Naive B cell (primary cell): Measurements from ENCODE around the gene CDKAL1. TPM values are rescaled to one million over a fixed set of nuclear protein-coding genes. Genes with fewer than 3 reads are reported as not detected.
A peak's percentile ranks its signal among the peaks of the same experiment; 100 is the strongest.
"Not testable (repeated sequence)": the region's sequence is repeated elsewhere in the genome, so short reads cannot be mapped to it uniquely, and the experiment has no call there.

ENCODE experiments used
- ATAC-seq, 2 donors: fragments of 150-1000 bp; cut with Tn5 transposase; 2 replicates each; pipeline ENCODE4 v1.10.0; 2021; ENCODE audit warnings: low read depth in 2 of 2, mild to moderate bottlenecking in 2 of 2, moderate library complexity in 2 of 2
- DNase-seq: peaks from one replicate; pipeline ENCODE4 v3.0.0; 2022
- H3K27ac Mint-ChIP-seq, 6 donors: one replicate each; pipeline ENCODE4 v1.8.0; 2020 to 2022; ENCODE audit warnings: mild to moderate bottlenecking in 6 of 6, mixed read lengths in 6 of 6, moderate library complexity in 5 of 6, inconsistent platforms in 2 of 6
- H3K27me3 Mint-ChIP-seq, 3 donors: one replicate each; pipeline ENCODE4 v1.8.0; 2021 to 2022; ENCODE audit warnings: mixed read lengths in 3 of 3, mild to moderate bottlenecking in 1 of 3
- H3K36me3 Mint-ChIP-seq, 2 donors: one replicate each; pipeline ENCODE4 v1.8.0; 2020 to 2022; ENCODE audit warnings: mixed read lengths in 2 of 2, inconsistent platforms in 1 of 2, mild to moderate bottlenecking in 1 of 2
- H3K4me1 Mint-ChIP-seq, 3 donors: one replicate each; pipeline ENCODE4 v1.8.0; 2020 to 2022; ENCODE audit warnings: mixed read lengths in 3 of 3, inconsistent platforms in 1 of 3, mild to moderate bottlenecking in 1 of 3, moderate library complexity in 1 of 3
- H3K4me3 Mint-ChIP-seq, 8 donors: one replicate each; pipeline ENCODE4 v1.8.0; 2020 to 2022; ENCODE audit warnings: mild to moderate bottlenecking in 8 of 8, mixed read lengths in 8 of 8, moderate library complexity in 8 of 8, inconsistent platforms in 2 of 8
- H3K9me3 Mint-ChIP-seq, 7 donors: one replicate each; pipeline ENCODE4 v1.8.0; 2020 to 2022; ENCODE audit warnings: mixed read lengths in 7 of 7, mild to moderate bottlenecking in 5 of 7, inconsistent platforms in 2 of 7, moderate library complexity in 1 of 7
- polyA plus RNA-seq, 6 donors: library from polyadenylated mRNA; unstranded; fragments of 300-500 nt; fragmentation: Illumina TruSeq; gene quantifications; one replicate each; pipeline ENCODE4 v1.2.3, GENCODE V29; 2021; ENCODE audit warnings: low read depth in 6 of 6

The CDKAL1 gene
- polyA plus RNA-seq, 6 donors from 2014 or later: 27.0 to 40.2 (median 33.6) TPM

DNA sequence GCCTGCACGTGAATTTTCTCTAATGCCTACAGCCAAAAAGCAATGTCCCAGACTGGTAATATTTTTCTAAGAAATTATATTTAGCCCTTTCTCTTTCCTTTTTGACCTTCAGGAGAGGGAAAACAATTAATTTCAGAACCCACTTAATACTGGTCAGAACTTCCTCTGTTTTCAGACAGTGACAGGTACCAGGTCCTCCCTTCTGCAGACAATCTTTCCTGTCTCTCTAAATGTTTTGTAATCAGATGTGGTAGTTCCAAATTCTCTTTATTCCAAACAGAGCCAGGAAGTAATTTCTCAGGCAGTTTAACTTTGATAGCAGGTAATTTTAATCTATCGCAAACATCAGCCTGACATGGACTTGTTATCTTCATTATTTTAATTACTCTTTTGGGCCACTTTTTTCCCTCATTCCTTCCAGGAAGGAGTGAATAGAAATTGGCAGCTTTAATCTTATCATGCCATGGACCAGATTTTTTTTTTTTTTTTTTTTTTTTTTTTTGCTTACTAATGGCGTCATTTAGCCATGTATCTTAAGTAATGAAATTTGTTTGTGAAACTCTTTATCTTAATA, 710.7 kb downstream of the CDKAL1 start:
- no peaks in the 10 kb centered on the region for H3K27me3 Mint-ChIP-seq
- peaks cover 0 to 5% (median 0%) of the 10 kb centered on the region in 7 donors for H3K9me3 Mint-ChIP-seq
- H3K36me3 Mint-ChIP-seq: no peaks in the 10 kb centered on the region
- peaks cover 0 to 15% (median 15%) of the 10 kb centered on the region in 3 donors for H3K4me1 Mint-ChIP-seq
- DNase-seq (no peak), ATAC-seq (no peak)
- H3K27ac Mint-ChIP-seq: peak overlapping the region in 1 of 6 donors; percentile 33
- H3K4me3 Mint-ChIP-seq: no peak overlapping the region

- DNase-seq: no peak
- H3K27me3 Mint-ChIP-seq: no peaks in the 10 kb centered on the region
- no peak overlapping the region for H3K4me3 Mint-ChIP-seq
- H3K27ac Mint-ChIP-seq: peak overlapping the region in 1 of 6 donors; percentile 82
- H3K4me1 Mint-ChIP-seq: peaks cover 0 to 15% (median 15%) of the 10 kb centered on the region in 3 donors
- H3K36me3 Mint-ChIP-seq: no peaks in the 10 kb centered on the region
- peaks cover 0 to 3% (median 0%) of the 10 kb centered on the region in 7 donors for H3K9me3 Mint-ChIP-seq
- ATAC-seq: no peak
Observed at GRCh38 chr6:21245488-21245887, 711.2 kb downstream of the CDKAL1 start.

DNA sequence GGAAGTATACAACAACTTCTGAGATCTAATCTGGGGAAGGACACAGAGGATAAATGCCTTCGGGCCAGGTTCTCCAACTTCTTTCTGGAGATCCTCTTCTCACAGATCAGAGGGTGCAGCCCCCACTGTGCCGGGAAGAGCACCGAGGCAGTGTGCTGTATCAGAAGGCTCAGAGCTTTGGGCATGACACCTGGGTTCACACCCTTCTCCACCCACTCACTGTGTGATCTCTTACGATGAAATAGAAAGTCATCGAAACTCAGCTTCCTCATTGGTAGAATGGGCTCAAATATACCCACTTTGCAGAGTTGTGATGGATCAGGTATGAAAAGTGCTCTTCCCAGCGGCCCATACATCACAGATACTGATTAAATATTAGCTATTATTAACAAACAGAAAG, 711.8 kb downstream of the CDKAL1 start:
- H3K36me3 Mint-ChIP-seq: no peaks in the 10 kb centered on the region
- ATAC-seq: peak in 1 of 2 donors; percentile 27

GRCh38 chr6:21254460-21254859, 720.2 kb downstream of the CDKAL1 start:
- H3K27me3 Mint-ChIP-seq, H3K4me1 Mint-ChIP-seq, H3K4me3 Mint-ChIP-seq, H3K36me3 Mint-ChIP-seq, ATAC-seq, DNase-seq: not testable (repeated sequence)
- H3K27ac Mint-ChIP-seq: peak overlapping the region in 1 of 6 donors; percentile 16
- H3K9me3 Mint-ChIP-seq: peaks cover 4 to 28% (median 9%) of the 10 kb centered on the region in 7 donors

More for the DNA sequence above, 711.8 kb downstream of the CDKAL1 start:
- H3K4me1 Mint-ChIP-seq: peaks cover 0 to 15% (median 15%) of the 10 kb centered on the region in 3 donors
- no peaks in the 10 kb centered on the region for H3K9me3 Mint-ChIP-seq
- no peak for DNase-seq
- no peaks in the 10 kb centered on the region for H3K27me3 Mint-ChIP-seq
- no peak overlapping the region for H3K4me3 Mint-ChIP-seq
- peak overlapping the region in 1 of 6 donors; percentile 82 for H3K27ac Mint-ChIP-seq

DNA sequence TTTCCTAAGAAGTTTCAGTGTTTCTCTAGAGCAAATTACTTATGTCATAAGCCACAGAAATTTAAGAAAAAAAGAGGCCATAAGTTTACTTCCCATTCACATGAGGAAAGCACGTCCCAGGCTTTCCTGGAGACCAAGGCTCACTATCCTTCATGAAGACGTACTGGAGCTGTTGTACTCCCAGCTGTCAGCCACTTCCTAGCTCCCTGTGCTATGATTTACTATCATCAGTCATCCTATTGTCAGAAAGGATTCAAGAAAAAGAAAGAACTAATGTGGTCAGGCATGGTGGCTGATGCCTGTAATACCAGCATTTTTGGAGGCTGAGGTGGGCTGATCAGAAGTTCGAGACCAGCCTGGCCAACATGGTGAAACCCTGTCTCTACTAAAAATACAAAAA, 721.9 kb downstream of the CDKAL1 start:
- DNase-seq (no peak), ATAC-seq (no peak)
- Mint-ChIP-seq H3K4me3 (no peak overlapping the region), H3K27ac (no peak overlapping the region), H3K36me3 (peaks cover 7 to 8% of the 10 kb centered on the region in 2 donors), H3K9me3 (peaks cover 4 to 28% (median 9%) of the 10 kb centered on the region in 7 donors), H3K27me3 (peaks cover 0 to 6% (median 4%) of the 10 kb centered on the region in 3 donors), H3K4me1 (no peaks in the 10 kb centered on the region)

- DNase-seq (no peak), ATAC-seq (no peak)
- Mint-ChIP-seq H3K4me1 (no peaks in the 10 kb centered on the region), H3K27me3 (peaks cover 0 to 6% (median 4%) of the 10 kb centered on the region in 3 donors), H3K36me3 (peaks cover 6 to 7% of the 10 kb centered on the region in 2 donors), H3K4me3 (no peak overlapping the region), H3K9me3 (peaks cover 4 to 23% (median 9%) of the 10 kb centered on the region in 7 donors), H3K27ac (no peak overlapping the region)
Observed at GRCh38 chr6:21257125-21257524, 722.9 kb downstream of the CDKAL1 start.

DNA sequence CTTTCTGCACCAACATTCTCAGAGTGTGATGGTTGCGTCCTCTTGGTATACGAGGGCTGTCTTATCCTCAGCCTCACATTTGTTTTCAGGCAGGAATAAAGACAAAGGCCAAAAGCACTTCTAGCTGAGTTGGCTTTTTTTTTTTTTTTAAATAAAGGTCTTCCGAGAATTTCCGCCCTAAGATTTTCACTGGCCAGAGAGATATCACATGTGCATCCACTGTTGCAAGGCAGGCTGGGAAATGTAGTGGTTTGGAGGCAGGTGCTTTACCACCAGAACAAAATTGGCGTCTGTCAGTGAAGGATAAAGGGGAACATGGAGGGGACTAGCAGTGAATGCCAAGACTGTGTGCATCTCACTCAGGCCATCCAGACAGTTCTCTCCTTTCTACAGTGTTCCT, 724.4 kb downstream of the CDKAL1 start:
- Mint-ChIP-seq H3K27me3 (no peaks in the 10 kb centered on the region), H3K36me3 (no peaks in the 10 kb centered on the region), H3K4me3 (no peak overlapping the region), H3K4me1 (no peaks in the 10 kb centered on the region), H3K27ac (no peak overlapping the region), H3K9me3 (peaks cover 0 to 22% (median 6%) of the 10 kb centered on the region in 7 donors)
- DNase-seq: no peak
- ATAC-seq: no peak

- H3K9me3 Mint-ChIP-seq: peaks cover 0 to 17% (median 2%) of the 10 kb centered on the region in 7 donors
- no peak for DNase-seq
- H3K27me3 Mint-ChIP-seq: no peaks in the 10 kb centered on the region
- H3K4me3 Mint-ChIP-seq: no peak overlapping the region
- no peaks in the 10 kb centered on the region for H3K36me3 Mint-ChIP-seq
- peaks cover 0 to under 1% (median 0%) of the 10 kb centered on the region in 3 donors for H3K4me1 Mint-ChIP-seq
- no peak for ATAC-seq
- no peak overlapping the region for H3K27ac Mint-ChIP-seq
Observed at GRCh38 chr6:21259660-21260059, 725.4 kb downstream of the CDKAL1 start.

GRCh38 chr6:21262504-21262903, 728.2 kb downstream of the CDKAL1 start:
- no peak for ATAC-seq
- H3K27ac Mint-ChIP-seq: peak overlapping the region in 1 of 6 donors; percentile 16
- H3K4me1 Mint-ChIP-seq: peaks cover 0 to 7% (median 2%) of the 10 kb centered on the region in 3 donors

GRCh38 chr6:21263531-21264287, 729.5 kb downstream of the CDKAL1 start:
- Mint-ChIP-seq H3K9me3 (peaks cover 0 to 11% (median 5%) of the 10 kb centered on the region in 7 donors), H3K4me3 (no peak overlapping the region), H3K27ac (no peak overlapping the region), H3K4me1 (peaks cover 0 to 7% (median 2%) of the 10 kb centered on the region in 3 donors), H3K36me3 (no peaks in the 10 kb centered on the region), H3K27me3 (no peaks in the 10 kb centered on the region)
- DNase-seq: no peak
- ATAC-seq: no peak

More at GRCh38 chr6:21262504-21262903, 728.2 kb downstream of the CDKAL1 start:
- H3K4me3 Mint-ChIP-seq: no peak overlapping the region
- H3K36me3 Mint-ChIP-seq: no peaks in the 10 kb centered on the region
- H3K27me3 Mint-ChIP-seq: no peaks in the 10 kb centered on the region
- DNase-seq: no peak
- H3K9me3 Mint-ChIP-seq: peaks cover 0 to 11% (median 5%) of the 10 kb centered on the region in 7 donors

- no peak for DNase-seq
- Mint-ChIP-seq H3K36me3 (no peaks in the 10 kb centered on the region), H3K4me1 (peaks cover 0 to 7% (median 2%) of the 10 kb centered on the region in 3 donors), H3K27ac (no peak overlapping the region), H3K9me3 (peaks cover 0 to 11% (median 5%) of the 10 kb centered on the region in 7 donors), H3K4me3 (no peak overlapping the region), H3K27me3 (no peaks in the 10 kb centered on the region)
- no peak for ATAC-seq
Observed at GRCh38 chr6:21264288-21265033, 730.2 kb downstream of the CDKAL1 start.

DNA sequence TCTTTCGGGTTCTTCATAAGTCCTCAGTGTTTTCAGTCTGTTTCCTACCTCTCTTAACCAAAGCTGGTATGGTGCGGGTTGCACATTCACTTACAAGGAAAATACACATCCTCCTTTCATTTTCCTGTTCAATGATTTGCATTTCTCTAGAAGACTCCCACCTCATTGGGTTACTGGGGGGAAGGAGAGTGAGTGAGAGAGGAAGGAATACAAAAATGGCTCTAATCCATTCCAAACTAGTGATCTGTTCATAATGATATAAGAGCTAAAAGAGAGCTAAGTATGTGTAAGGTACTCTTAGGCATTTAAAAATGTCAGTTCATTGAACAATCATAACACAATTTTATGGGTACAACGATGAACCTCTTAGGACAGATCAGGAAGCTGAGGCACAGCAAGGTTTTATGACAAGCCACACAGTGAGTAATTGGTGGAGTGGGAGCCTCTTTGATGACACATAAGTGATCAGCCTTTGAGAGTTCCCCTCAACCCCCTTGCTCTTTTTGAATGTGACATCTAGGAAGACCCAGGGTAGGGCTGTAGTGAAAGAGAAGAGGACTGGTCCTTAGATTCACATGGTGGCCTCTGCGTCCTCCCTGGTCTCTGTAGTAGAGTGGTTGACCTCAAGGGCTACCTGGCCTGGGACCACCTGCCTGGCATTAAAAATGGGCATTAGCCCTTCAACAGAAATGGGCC, 730.9 kb downstream of the CDKAL1 start:
- peaks cover 0 to 7% (median 2%) of the 10 kb centered on the region in 3 donors for H3K4me1 Mint-ChIP-seq
- H3K4me3 Mint-ChIP-seq: no peak overlapping the region
- no peaks in the 10 kb centered on the region for H3K27me3 Mint-ChIP-seq
- DNase-seq (no peak), ATAC-seq (no peak)
- peaks cover 0 to 11% (median 5%) of the 10 kb centered on the region in 7 donors for H3K9me3 Mint-ChIP-seq
- H3K27ac Mint-ChIP-seq: peak overlapping the region in 1 of 6 donors; percentile 33
- H3K36me3 Mint-ChIP-seq: no peaks in the 10 kb centered on the region

DNA sequence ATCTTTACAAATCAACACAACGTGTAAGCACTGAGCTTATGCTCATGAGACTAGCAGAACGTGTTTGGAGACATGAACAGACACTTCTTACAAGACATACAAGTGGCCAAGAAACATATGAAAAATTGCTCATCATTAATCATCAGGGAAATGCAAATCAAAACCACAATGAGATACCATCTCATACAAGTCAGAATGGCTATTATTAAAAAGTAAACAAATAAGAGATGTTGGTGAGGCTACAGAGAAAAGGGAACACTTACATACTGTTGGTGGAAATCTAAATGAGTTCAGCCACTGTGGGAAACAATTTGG, 731.4 kb downstream of the CDKAL1 start:
- H3K36me3 Mint-ChIP-seq: no peaks in the 10 kb centered on the region
- H3K27me3 Mint-ChIP-seq: no peaks in the 10 kb centered on the region

More for the DNA sequence above, 731.4 kb downstream of the CDKAL1 start:
- Mint-ChIP-seq H3K27ac (no peak overlapping the region), H3K9me3 (peaks cover 0 to 11% (median 5%) of the 10 kb centered on the region in 7 donors), H3K4me3 (no peak overlapping the region), H3K4me1 (peaks cover 0 to 7% (median 2%) of the 10 kb centered on the region in 3 donors)
- DNase-seq (no peak), ATAC-seq (no peak)
